Effector memory CD4-positive, alpha-beta T cell (primary cell): ENCODE measurements around the gene PEG3.

Experiments used
- DNase-seq, 3 donors: peaks; one replicate each; pipeline ENCODE4 v3.0.0-alpha.2; 2020
- H3K27ac ChIP-seq: 2 replicates; pipeline ENCODE4 v1.7.0; 2013; ENCODE audit warnings: mild to moderate bottlenecking, low read length, moderate library complexity; ENCODE audit not compliant: insufficient read depth, poor library complexity, severe bottlenecking
- H3K27me3 ChIP-seq: replicated peaks from 2 replicates; pipeline ENCODE4 v1.7.0; 2013; ENCODE audit warnings: mild to moderate bottlenecking, low read length; ENCODE audit not compliant: insufficient read depth, control insufficient read depth, poor library complexity, severe bottlenecking
- H3K36me3 ChIP-seq: 2 replicates; pipeline ENCODE4 v1.7.0; 2013; ENCODE audit warnings: mild to moderate bottlenecking, low read length, moderate library complexity; ENCODE audit not compliant: control insufficient read depth, insufficient read depth
- H3K4me1 ChIP-seq: 2 replicates; pipeline ENCODE4 v1.7.0; 2013; ENCODE audit warnings: low read length, mild to moderate bottlenecking; ENCODE audit not compliant: control insufficient read depth, insufficient read depth, poor library complexity, severe bottlenecking
- H3K4me3 ChIP-seq: 2 replicates; pipeline ENCODE4 v1.7.0; 2013; ENCODE audit warnings: low read length, low read depth, mild to moderate bottlenecking; ENCODE audit not compliant: insufficient read depth, poor library complexity, severe bottlenecking
- H3K9me3 ChIP-seq: 2 replicates; pipeline ENCODE4 v1.7.0; 2013; ENCODE audit warnings: mild to moderate bottlenecking, low read length, moderate library complexity; ENCODE audit not compliant: control insufficient read depth
- total RNA-seq, 3 donors: gene quantifications; one replicate each; lab custom pipeline; 2026; lab: John Stamatoyannopoulos, UW

Gene PEG3
- 0 to 0.39 (median 0.35) reads per million in 3 donors for total RNA-seq

- Histone ChIP-seq H3K4me3 (no peak within 1 kb of the TSS), H3K27me3 (no peaks in the 10 kb centered on the region)
Observed at GRCh38 chr19:56840451-56841192, at the start of gene PEG3, which contains the start of gene ZIM2. PEG3 (minus strand) TSS chr19:56840726; CDS start chr19:56824655, 16,071 bp downstream. ZIM2 (minus strand) TSS chr19:56840726; CDS start chr19:56824277, 16,449 bp downstream.

GRCh38 chr19:56885173-56885985, 44.9 kb upstream of the PEG3 start:
- H3K36me3 ChIP-seq = no peaks in the 10 kb centered on the region
- H3K4me3 ChIP-seq = no peak overlapping the region
- H3K4me1 ChIP-seq = no peaks in the 10 kb centered on the region
- H3K27me3 ChIP-seq = no peaks in the 10 kb centered on the region
- no peak overlapping the region for H3K27ac ChIP-seq
- H3K9me3 ChIP-seq = no peaks in the 10 kb centered on the region
- DNase-seq = no peak

More at GRCh38 chr19:56840451-56841192, at the start of gene PEG3, which contains the start of gene ZIM2:
- no peak within 1 kb of the TSS for H3K27ac ChIP-seq
- H3K36me3 ChIP-seq = no peaks in the 10 kb centered on the region
- no peak for DNase-seq
- no peaks in the 10 kb centered on the region for H3K4me1 ChIP-seq
- peaks cover 11% of the 10 kb centered on the region for H3K9me3 ChIP-seq

DNA sequence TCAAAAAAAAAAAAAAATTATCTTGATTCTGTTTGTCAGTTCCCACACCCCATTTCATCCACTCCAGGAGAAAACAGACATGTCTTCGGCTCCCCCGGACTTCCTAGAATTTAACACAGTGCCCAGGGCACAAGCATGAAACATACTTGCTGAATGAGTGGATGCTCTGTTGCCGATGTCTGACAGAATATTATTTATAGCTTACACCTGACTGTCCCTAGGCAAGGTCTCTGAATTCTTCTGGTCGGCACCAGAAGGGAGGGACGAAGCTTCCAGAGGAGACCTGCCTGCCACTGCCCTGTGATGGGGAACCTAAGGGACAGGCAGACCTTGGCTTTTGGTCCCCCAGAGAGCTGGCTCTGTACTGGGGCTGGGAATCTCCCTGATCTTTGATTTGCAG, 43.9 kb upstream of the PEG3 start:
- Histone ChIP-seq H3K4me3 (no peak overlapping the region), H3K9me3 (no peaks in the 10 kb centered on the region), H3K27ac (no peak overlapping the region), H3K27me3 (no peaks in the 10 kb centered on the region), H3K36me3 (no peaks in the 10 kb centered on the region), H3K4me1 (no peaks in the 10 kb centered on the region)
- DNase-seq = no peak

- H3K27me3 ChIP-seq = no peaks in the 10 kb centered on the region
- DNase-seq = no peak
- H3K36me3 ChIP-seq = no peaks in the 10 kb centered on the region
- no peaks in the 10 kb centered on the region for H3K9me3 ChIP-seq
- no peak overlapping the region for H3K27ac ChIP-seq
- no peaks in the 10 kb centered on the region for H3K4me1 ChIP-seq
- no peak overlapping the region for H3K4me3 ChIP-seq
Observed at GRCh38 chr19:56880592-56881190, 40.2 kb upstream of the PEG3 start.

- no peak for DNase-seq
- Histone ChIP-seq H3K27ac (no peak overlapping the region), H3K36me3 (no peaks in the 10 kb centered on the region), H3K27me3 (no peaks in the 10 kb centered on the region), H3K4me1 (no peaks in the 10 kb centered on the region), H3K4me3 (no peak overlapping the region), H3K9me3 (peaks cover 6% of the 10 kb centered on the region)
Observed at GRCh38 chr19:56877069-56877715, 36.7 kb upstream of the PEG3 start.

- Histone ChIP-seq H3K27ac (no peak overlapping the region), H3K4me3 (no peak overlapping the region), H3K4me1 (no peaks in the 10 kb centered on the region), H3K27me3 (no peaks in the 10 kb centered on the region), H3K36me3 (no peaks in the 10 kb centered on the region), H3K9me3 (peaks cover 6% of the 10 kb centered on the region)
- no peak for DNase-seq
Observed at GRCh38 chr19:56875717-56876116, 35.2 kb upstream of the PEG3 start.

- no peak overlapping the region for H3K27ac ChIP-seq
- no peaks in the 10 kb centered on the region for H3K4me1 ChIP-seq
- no peak overlapping the region for H3K4me3 ChIP-seq
- no peaks in the 10 kb centered on the region for H3K36me3 ChIP-seq
- DNase-seq = no peak
- H3K9me3 ChIP-seq = peaks cover 6% of the 10 kb centered on the region
- H3K27me3 ChIP-seq = no peaks in the 10 kb centered on the region
Observed at GRCh38 chr19:56874530-56874929, 34.0 kb upstream of the PEG3 start.

DNA sequence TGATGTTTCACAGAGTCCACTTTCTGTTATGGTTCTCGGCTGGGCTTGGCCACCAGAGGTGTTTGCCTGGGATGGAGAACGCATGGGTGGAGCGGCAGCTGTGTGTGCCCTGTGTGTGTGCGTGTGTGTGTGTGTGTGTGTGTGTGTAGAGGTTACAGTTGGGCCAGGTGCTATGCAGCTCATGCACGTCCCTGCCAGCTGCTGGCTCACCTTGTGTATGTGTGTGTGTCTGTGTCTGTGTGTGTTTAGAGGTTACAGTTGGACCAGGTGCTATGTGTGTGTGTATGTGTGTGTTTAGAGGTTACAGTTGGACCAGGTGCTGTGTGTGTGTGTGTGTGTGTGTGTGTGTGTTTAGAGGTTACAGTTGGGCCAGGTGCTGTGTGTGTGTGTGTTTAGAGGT, 33.0 kb upstream of the PEG3 start:
- H3K27me3 ChIP-seq = no peaks in the 10 kb centered on the region
- no peak overlapping the region for H3K27ac ChIP-seq
- H3K4me1 ChIP-seq = no peaks in the 10 kb centered on the region
- no peak for DNase-seq
- peaks cover 6% of the 10 kb centered on the region for H3K9me3 ChIP-seq
- H3K36me3 ChIP-seq = no peaks in the 10 kb centered on the region
- H3K4me3 ChIP-seq = no peak overlapping the region

DNA sequence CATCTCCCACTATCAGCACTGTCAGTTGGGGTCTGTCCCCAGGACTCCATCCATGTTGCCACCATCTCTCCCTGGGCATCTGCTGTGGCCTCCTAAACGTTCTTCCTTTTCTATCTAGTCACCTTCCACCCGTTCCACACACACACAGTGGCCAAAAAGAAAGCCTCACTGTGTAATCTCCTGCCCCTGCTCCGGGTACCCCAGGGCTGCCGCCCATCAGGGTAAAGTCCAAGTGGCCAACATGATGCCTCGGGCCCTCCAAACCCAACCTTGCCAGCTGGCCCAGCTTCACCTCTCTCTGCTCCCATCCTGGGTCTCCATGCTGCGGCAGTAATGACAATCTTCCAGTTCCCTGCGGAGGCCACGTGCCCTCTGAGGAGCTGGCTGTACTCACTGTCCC, 29.4 kb upstream of the PEG3 start:
- H3K36me3 ChIP-seq = no peaks in the 10 kb centered on the region
- H3K9me3 ChIP-seq = peaks cover 6% of the 10 kb centered on the region
- H3K4me3 ChIP-seq = no peak overlapping the region
- H3K4me1 ChIP-seq = no peaks in the 10 kb centered on the region
- H3K27ac ChIP-seq = no peak overlapping the region
- no peaks in the 10 kb centered on the region for H3K27me3 ChIP-seq
- DNase-seq = no peak
